H9 (cell line): ENCODE results near the gene ASPM. TPM values are rescaled to one million over a fixed set of nuclear protein-coding genes. Genes with fewer than 3 reads are reported as not detected.

Experiments
- DNase-seq: peaks from one replicate; pipeline ENCODE4 v3.0.0-alpha.2; 2017
- H2AFZ ChIP-seq: one replicate; pipeline ENCODE4 v1.6.1; 2013; ENCODE audit warnings: mild to moderate bottlenecking, low read length, control low read depth, moderate library complexity
- H2AK5ac ChIP-seq: 2 replicates; pipeline ENCODE4 v1.6.1; 2013; ENCODE audit warnings: low read length, control low read depth, mixed read lengths; ENCODE audit not compliant: insufficient read length
- H2BK120ac ChIP-seq: one replicate; pipeline ENCODE4 v1.6.1; 2013; ENCODE audit warnings: low read depth, mild to moderate bottlenecking, low read length, control low read depth, inconsistent platforms; ENCODE audit not compliant: poor library complexity, severe bottlenecking
- H2BK12ac ChIP-seq: 2 replicates; pipeline ENCODE4 v1.6.1; 2013; ENCODE audit warnings: low read length, control low read depth, mixed read lengths, low read depth; ENCODE audit not compliant: insufficient read length
- H2BK15ac ChIP-seq: 2 replicates; pipeline ENCODE4 v1.6.1; 2013; ENCODE audit warnings: low read depth, low read length, control low read depth
- H2BK20ac ChIP-seq: one replicate; pipeline ENCODE4 v1.6.1; 2013; ENCODE audit warnings: low read depth, mild to moderate bottlenecking, low read length, control low read depth, inconsistent platforms; ENCODE audit not compliant: poor library complexity, severe bottlenecking
- H2BK5ac ChIP-seq: 2 replicates; pipeline ENCODE4 v1.6.1; 2013; ENCODE audit warnings: low read length, control low read depth, mixed read lengths; ENCODE audit not compliant: insufficient read length
- H3K14ac ChIP-seq: 2 replicates; pipeline ENCODE4 v1.6.1; 2013; ENCODE audit warnings: low read length, control low read depth; ENCODE audit not compliant: insufficient read depth
- H3K18ac ChIP-seq: 2 replicates; pipeline ENCODE4 v1.6.1; 2013; ENCODE audit warnings: low read depth, mild to moderate bottlenecking, mixed read lengths, low read length, control low read depth; ENCODE audit not compliant: insufficient read length
- H3K23ac ChIP-seq: 2 replicates; pipeline ENCODE4 v1.6.1; 2013; ENCODE audit warnings: low read length, control low read depth, mixed read lengths, low read depth; ENCODE audit not compliant: insufficient read length
- H3K23me2 ChIP-seq: 2 replicates; pipeline ENCODE4 v1.6.1; 2013; ENCODE audit warnings: low read depth, mild to moderate bottlenecking, mixed read lengths, low read length, control low read depth; ENCODE audit not compliant: insufficient read length, poor library complexity, severe bottlenecking
- H3K27ac ChIP-seq: 2 replicates; pipeline ENCODE4 v1.5.1; 2013; ENCODE audit warnings: low read length, control low read depth, mixed read lengths, low read depth; ENCODE audit not compliant: insufficient read length
- H3K27me3 ChIP-seq: 2 replicates; pipeline ENCODE4 v1.6.1; 2013; ENCODE audit warnings: low read length, control low read depth, inconsistent platforms; ENCODE audit not compliant: insufficient read depth
- H3K4ac ChIP-seq: 2 replicates; pipeline ENCODE4 v1.6.1; 2013; ENCODE audit warnings: low read depth, mild to moderate bottlenecking, control low read depth, inconsistent platforms, low read length, moderate library complexity
- H3K4me1 ChIP-seq: 2 replicates; pipeline ENCODE4 v1.6.1; 2013; ENCODE audit warnings: low read length, control low read depth, inconsistent platforms; ENCODE audit not compliant: insufficient read depth
- H3K4me2 ChIP-seq: 2 replicates; pipeline ENCODE4 v1.6.1; 2013; ENCODE audit warnings: low read length, control low read depth, mixed read lengths; ENCODE audit not compliant: insufficient read length, insufficient read depth
- H3K56ac ChIP-seq: 2 replicates; pipeline ENCODE4 v1.6.1; 2013; ENCODE audit warnings: low read depth, mild to moderate bottlenecking, mixed read lengths, low read length, control low read depth; ENCODE audit not compliant: insufficient read length
- H3K79me1 ChIP-seq: 2 replicates; pipeline ENCODE4 v1.6.1; 2013; ENCODE audit warnings: low read depth, mild to moderate bottlenecking, moderate library complexity, low read length, control low read depth, inconsistent platforms; ENCODE audit not compliant: insufficient read depth, poor library complexity, severe bottlenecking
- H3K79me2 ChIP-seq: 2 replicates; pipeline ENCODE4 v1.6.1; 2013; ENCODE audit warnings: low read length, control low read depth, inconsistent platforms; ENCODE audit not compliant: insufficient read depth
- H3K9ac ChIP-seq: 2 replicates; pipeline ENCODE4 v1.6.1; 2013; ENCODE audit warnings: low read length, control low read depth, mixed read lengths; ENCODE audit not compliant: insufficient read length; ENCODE audit errors: extremely low read depth
- H3K9me3 ChIP-seq: one replicate; pipeline ENCODE4 v1.6.1; 2013; ENCODE audit warnings: low read depth, low read length, inconsistent platforms; ENCODE audit not compliant: control insufficient read depth
- H3T11ph ChIP-seq: one replicate; pipeline ENCODE4 v1.6.1; 2013; ENCODE audit warnings: mild to moderate bottlenecking, low read length, control low read depth, inconsistent platforms
- H4K20me1 ChIP-seq: one replicate; pipeline ENCODE4 v1.6.1; 2013; ENCODE audit not compliant: control insufficient read depth, insufficient read length, insufficient read depth
- H4K5ac ChIP-seq: 2 replicates; pipeline ENCODE4 v1.6.1; 2013; ENCODE audit warnings: low read depth, mild to moderate bottlenecking, mixed read lengths, low read length, control low read depth; ENCODE audit not compliant: insufficient read length
- H4K8ac ChIP-seq: replicated peaks from 2 replicates; pipeline ENCODE4 v1.6.1; 2013; ENCODE audit warnings: low read length, control low read depth, mixed read lengths, low read depth; ENCODE audit not compliant: insufficient read length
- H4K91ac ChIP-seq: 2 replicates; pipeline ENCODE4 v1.6.1; 2013; ENCODE audit warnings: low read depth, mild to moderate bottlenecking, moderate library complexity, mixed read lengths, low read length, control low read depth; ENCODE audit not compliant: insufficient read length
- H3K27ac Mint-ChIP-seq, 3 experiments: 2 replicates in 2 of 3; 3 replicates in 1 of 3; pipeline ENCODE4 v1.8.0; 2020 to 2021; ENCODE audit warnings: mixed read lengths in 3 of 3, mild to moderate bottlenecking in 1 of 3, moderate library complexity in 1 of 3
- H3K27me3 Mint-ChIP-seq: 2 replicates; pipeline ENCODE4 v1.8.0; 2021; ENCODE audit warnings: low read depth, mild to moderate bottlenecking, moderate library complexity, mixed read lengths
- H3K36me3 Mint-ChIP-seq, 3 experiments: 2 replicates in 2 of 3; 3 replicates in 1 of 3; pipeline ENCODE4 v1.8.0; 2020 to 2021; ENCODE audit warnings: low read depth in 3 of 3, mixed read lengths in 3 of 3; ENCODE audit not compliant: insufficient read depth in 1 of 3
- H3K4me1 Mint-ChIP-seq, 2 experiments: 2 replicates each; pipeline ENCODE4 v1.8.0; 2020; ENCODE audit warnings: mixed read lengths in 2 of 2
- H3K4me3 Mint-ChIP-seq, 2 experiments: 2 replicates in 1 of 2; 3 replicates in 1 of 2; pipeline ENCODE4 v1.8.0; 2020 to 2021; ENCODE audit warnings: mild to moderate bottlenecking in 2 of 2, mixed read lengths in 2 of 2, moderate library complexity in 1 of 2
- H3K9me3 Mint-ChIP-seq, 2 experiments: 2 replicates in 1 of 2; 3 replicates in 1 of 2; pipeline ENCODE4 v1.8.0; 2020; ENCODE audit warnings: mild to moderate bottlenecking in 2 of 2, mixed read lengths in 2 of 2, moderate library complexity in 1 of 2
- total RNA-seq: library from RNA; stranded (reverse); gene quantifications from 2 replicates; pipeline ENCODE4 v1.2.1, GENCODE V29; 2021
- TF ChIP-seq, protein P1 (sequence below): fragments of 200-600 bp; sonication (generic); conservative IDR thresholded peaks from 3 replicates; pipeline ENCODE4 v1.8.0; 2021; ENCODE audit warnings: antibody characterized with exemption, mild to moderate bottlenecking

Gene ASPM
- total RNA-seq, 1 experiment from 2014 or later, result 34.9 TPM

DNA sequence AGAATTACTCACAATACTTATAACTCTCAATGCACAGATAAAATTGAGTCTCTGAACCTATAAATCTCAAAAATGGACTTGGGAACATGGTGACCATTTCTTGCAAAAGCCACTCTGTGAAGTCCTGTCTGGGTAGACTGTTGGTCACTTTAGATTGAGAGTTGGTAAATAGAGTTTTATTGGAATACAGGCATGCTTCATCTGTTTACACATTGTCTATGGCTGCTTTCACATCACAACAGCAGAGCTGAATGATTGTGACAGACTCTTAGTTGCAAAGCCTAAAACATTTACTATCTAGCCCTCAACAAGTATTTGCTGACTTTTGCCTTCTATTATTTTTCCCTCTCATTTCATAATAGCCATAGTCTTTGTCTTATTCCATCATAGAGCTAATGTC is 24.1 kb upstream of the ASPM start:
- Histone ChIP-seq H2BK12ac (no peak overlapping the region), H3K4ac (no peak overlapping the region), H3K79me1 (no peaks in the 10 kb centered on the region), H4K5ac (no peak overlapping the region), H3K27me3 (no peaks in the 10 kb centered on the region), H3K18ac (no peak overlapping the region), H4K20me1 (no peaks in the 10 kb centered on the region), H4K8ac (no peak overlapping the region), H3K56ac (no peak overlapping the region), H3K4me2 (no peak overlapping the region), H2BK20ac (no peak overlapping the region), H3K23ac (no peak overlapping the region), H3K9ac (no peak overlapping the region), H2BK120ac (no peak overlapping the region), H3K4me1 (no peaks in the 10 kb centered on the region), H4K91ac (no peak overlapping the region), H3K23me2 (no peaks in the 10 kb centered on the region), H3T11ph (no peak overlapping the region), H2BK15ac (no peak overlapping the region), H2AFZ (no peak overlapping the region), H2AK5ac (no peak overlapping the region), H3K79me2 (no peaks in the 10 kb centered on the region), H3K27ac (no peak overlapping the region), H3K9me3 (no peaks in the 10 kb centered on the region), H2BK5ac (no peak overlapping the region), H3K14ac (no peak overlapping the region)
- H3K9me3 Mint-ChIP-seq, result no peaks in the 10 kb centered on the region
- no peaks in the 10 kb centered on the region for H3K27me3 Mint-ChIP-seq
- H3K36me3 Mint-ChIP-seq, result peaks cover 0 to 20% (median 13%) of the 10 kb centered on the region in 3 experiments; a peak in 4 of 7 replicates
- no peaks in the 10 kb centered on the region for H3K4me1 Mint-ChIP-seq
- no peak overlapping the region for H3K27ac Mint-ChIP-seq
- TF ChIP-seq, protein P1, sequence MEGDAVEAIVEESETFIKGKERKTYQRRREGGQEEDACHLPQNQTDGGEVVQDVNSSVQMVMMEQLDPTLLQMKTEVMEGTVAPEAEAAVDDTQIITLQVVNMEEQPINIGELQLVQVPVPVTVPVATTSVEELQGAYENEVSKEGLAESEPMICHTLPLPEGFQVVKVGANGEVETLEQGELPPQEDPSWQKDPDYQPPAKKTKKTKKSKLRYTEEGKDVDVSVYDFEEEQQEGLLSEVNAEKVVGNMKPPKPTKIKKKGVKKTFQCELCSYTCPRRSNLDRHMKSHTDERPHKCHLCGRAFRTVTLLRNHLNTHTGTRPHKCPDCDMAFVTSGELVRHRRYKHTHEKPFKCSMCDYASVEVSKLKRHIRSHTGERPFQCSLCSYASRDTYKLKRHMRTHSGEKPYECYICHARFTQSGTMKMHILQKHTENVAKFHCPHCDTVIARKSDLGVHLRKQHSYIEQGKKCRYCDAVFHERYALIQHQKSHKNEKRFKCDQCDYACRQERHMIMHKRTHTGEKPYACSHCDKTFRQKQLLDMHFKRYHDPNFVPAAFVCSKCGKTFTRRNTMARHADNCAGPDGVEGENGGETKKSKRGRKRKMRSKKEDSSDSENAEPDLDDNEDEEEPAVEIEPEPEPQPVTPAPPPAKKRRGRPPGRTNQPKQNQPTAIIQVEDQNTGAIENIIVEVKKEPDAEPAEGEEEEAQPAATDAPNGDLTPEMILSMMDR, result no peak
- H3K4me3 Mint-ChIP-seq, result no peak overlapping the region
- DNase-seq, result no peak
